Prostate gland (tissue), 2 donors: ENCODE measurements around the gene OPHN1.

Source experiments
- CTCF ChIP-seq, 4 experiments: fragments of 200-600 bp in 2 of 4; fragments of 450-650 bp in 2 of 4; sonication (generic) in 2 of 4; IDR thresholded peaks; 1 replicate in 3 of 4; 2 replicates in 1 of 4; pipeline ENCODE4 v1.5.1; 2016 to 2019; ENCODE audit warnings: antibody characterized with exemption in 4 of 4, mild to moderate bottlenecking in 2 of 4, moderate library complexity in 2 of 4
- POLR2A ChIP-seq: fragments of 450-650 bp; IDR thresholded peaks from one replicate; pipeline ENCODE4 v1.6.1; 2016; ENCODE audit warnings: antibody characterized with exemption, mild to moderate bottlenecking
- POLR2AphosphoS5 ChIP-seq: sonication (generic); formaldehyde crosslinking; IDR thresholded peaks from one replicate; pipeline ENCODE4 v1.6.1; 2017; ENCODE audit warnings: antibody characterized with exemption

- TF ChIP-seq POLR2AphosphoS5 (no peak), CTCF (IDR thresholded peaks at IDR 0.05) (no peak), POLR2A (no peak)
These were observed 31.2 kb downstream of the OPHN1 start for GRCh38 chrX:68402094-68402493.
